Kidney tubule cell (primary cell): ENCODE measurements around the gene AQP11.

Experiments
- DNase-seq: peaks from one replicate; pipeline ENCODE4 v3.0.0-alpha.2; 2018; ENCODE audit warnings: low spot score

Gene AQP11

GRCh38 chr11:77658213-77659013 lies 68.7 kb downstream of the AQP11 start:
- no peak for DNase-seq
